ENCODE data around the gene AKT3.

AKT3 gene

GRCh38 chr1:243713470-243714186 lies 136.4 kb downstream of the AKT3 start:
- Histone ChIP-seq H3K27me3 (no peaks in the 10 kb centered on the region), H3K9me3 (no peaks in the 10 kb centered on the region), H3K4me1 (peaks cover 0 to 85% (median 13%) of the 10 kb centered on the region in 4 donors), H3K4me3 (no peak overlapping the region), H3K27ac (no peak overlapping the region), H3K36me3 (no peaks in the 10 kb centered on the region)
- intact Hi-C loops (cut with DNase I; ENCODE audit: low total_unique reads): no loop called here
- no peak for DNase-seq
- no peak for TF ChIP-seq CTCF (IDR thresholded peaks at IDR 0.05)

- TF ChIP-seq CTCF (IDR thresholded peaks at IDR 0.05): no peak
- H3K4me3 ChIP-seq: no peak overlapping the region
Measured at GRCh38 chr1:243712941-243713340, 137.1 kb downstream of the AKT3 start.

GRCh38 chr1:243712242-243712641 lies 137.8 kb downstream of the AKT3 start:
- H3K27ac ChIP-seq: no peak overlapping the region
- H3K4me3 ChIP-seq: no peak overlapping the region
- intact Hi-C loops (cut with DNase I; ENCODE audit: low total_unique reads): no loop called here
- peaks cover 0 to 84% (median 14%) of the 10 kb centered on the region in 4 donors for H3K4me1 ChIP-seq
- no peak for DNase-seq
- no peaks in the 10 kb centered on the region for H3K27me3 ChIP-seq
- no peak for TF ChIP-seq CTCF (IDR thresholded peaks at IDR 0.05)
- H3K36me3 ChIP-seq: no peaks in the 10 kb centered on the region
- no peaks in the 10 kb centered on the region for H3K9me3 ChIP-seq

More at GRCh38 chr1:243712941-243713340, 137.1 kb downstream of the AKT3 start:
- Histone ChIP-seq H3K27me3 (no peaks in the 10 kb centered on the region), H3K9me3 (no peaks in the 10 kb centered on the region), H3K27ac (no peak overlapping the region), H3K4me1 (peaks cover 0 to 85% (median 14%) of the 10 kb centered on the region in 4 donors), H3K36me3 (no peaks in the 10 kb centered on the region)
- intact Hi-C loops (cut with DNase I; ENCODE audit: low total_unique reads): no loop called here
- DNase-seq: no peak

- no peak for TF ChIP-seq CTCF (IDR thresholded peaks at IDR 0.05)
- no peaks in the 10 kb centered on the region for H3K9me3 ChIP-seq
- intact Hi-C loops (cut with DNase I; ENCODE audit: low total_unique reads): no loop called here
- no peaks in the 10 kb centered on the region for H3K27me3 ChIP-seq
- H3K36me3 ChIP-seq: no peaks in the 10 kb centered on the region
- no peak for DNase-seq
- H3K27ac ChIP-seq: peak overlapping the region; percentile 31
- no peak overlapping the region for H3K4me3 ChIP-seq
- H3K4me1 ChIP-seq: peaks cover 0 to 67% (median 9%) of the 10 kb centered on the region in 4 donors
Measured at GRCh38 chr1:243710467-243710866, 139.6 kb downstream of the AKT3 start.

GRCh38 chr1:243708210-243708609 lies 141.8 kb downstream of the AKT3 start:
- DNase-seq: no peak
- intact Hi-C loops (cut with DNase I; ENCODE audit: low total_unique reads): no loop called here
- Histone ChIP-seq H3K9me3 (no peaks in the 10 kb centered on the region), H3K4me3 (no peak overlapping the region), H3K27ac (no peak overlapping the region), H3K4me1 (peaks cover 0 to 44% (median 9%) of the 10 kb centered on the region in 4 donors), H3K36me3 (no peaks in the 10 kb centered on the region), H3K27me3 (no peaks in the 10 kb centered on the region)
- peak in 1 of 2 experiments; percentile 10 for TF ChIP-seq CTCF (IDR thresholded peaks at IDR 0.05)

Measured in tibial artery (tissue), 4 donors.